HG02798 (cell line): ENCODE data around the gene CPLX1.

Source experiments
- ATAC-seq: cut with Tn5 transposase; IDR thresholded peaks from one replicate; pipeline ENCODE4 v1.9.1; 2021; ENCODE audit warnings: mild to moderate bottlenecking; ENCODE audit not compliant: unreplicated experiment, poor library complexity

CPLX1 gene

GRCh38 chr4:834368-835147, 8.6 kb upstream of the CPLX1 start:
- no peak for ATAC-seq

- ATAC-seq: no peak
Observed at GRCh38 chr4:833731-834367, 7.9 kb upstream of the CPLX1 start.

- ATAC-seq: no peak
Observed at GRCh38 chr4:833156-833555, 7.2 kb upstream of the CPLX1 start.

- no peak for ATAC-seq
Observed at GRCh38 chr4:832536-832935, 6.6 kb upstream of the CPLX1 start.

- no peak for ATAC-seq
Observed at GRCh38 chr4:832108-832507, 6.2 kb upstream of the CPLX1 start.

- ATAC-seq: no peak
Observed at GRCh38 chr4:831483-831805, 5.5 kb upstream of the CPLX1 start.

- ATAC-seq: no peak
Observed at GRCh38 chr4:830601-831482, 4.9 kb upstream of the CPLX1 start.

GRCh38 chr4:829761-830600, 4.1 kb upstream of the CPLX1 start:
- no peak for ATAC-seq

- no peak for ATAC-seq
Observed at GRCh38 chr4:829291-829690, 3.4 kb upstream of the CPLX1 start.

GRCh38 chr4:828641-829271, 2.8 kb upstream of the CPLX1 start:
- no peak for ATAC-seq

- no peak for ATAC-seq
Observed at GRCh38 chr4:827209-828081, 1.5 kb upstream of the CPLX1 start.

- no peak for ATAC-seq
Observed at GRCh38 chr4:826508-827208, 729 bp upstream of the CPLX1 start.

GRCh38 chr4:825063-825970, 612 bp downstream of the CPLX1 start:
- no peak for ATAC-seq

GRCh38 chr4:824461-825062, 1.4 kb downstream of the CPLX1 start:
- ATAC-seq: no peak

- ATAC-seq: no peak
Observed at GRCh38 chr4:823761-824460, 2.0 kb downstream of the CPLX1 start.

GRCh38 chr4:823176-823760, 2.7 kb downstream of the CPLX1 start:
- ATAC-seq: no peak
